GM12891 (cell line): ENCODE results near the gene LEMD1.

Source experiments
- POLR2A ChIP-seq: IDR thresholded peaks from 2 replicates; pipeline ENCODE4 v1.6.1; 2011; ENCODE audit warnings: low read depth, low read length, control low read depth
- POLR2AphosphoS5 ChIP-seq: IDR thresholded peaks from 2 replicates; pipeline ENCODE4 v1.6.1; 2011; ENCODE audit warnings: low read depth, low read length, control low read depth
- POU2F2 ChIP-seq: IDR thresholded peaks from 2 replicates; pipeline ENCODE4 v1.6.1; 2011; ENCODE audit warnings: low read depth, mild to moderate bottlenecking, control low read depth, low read length, moderate library complexity
- SPI1 ChIP-seq: IDR thresholded peaks from 2 replicates; pipeline ENCODE4 v1.6.1; 2011; ENCODE audit warnings: low read depth, low read length, control low read depth
- TAF1 ChIP-seq: IDR thresholded peaks from 2 replicates; pipeline ENCODE4 v1.6.1; 2011; ENCODE audit warnings: low read depth, low read length, control low read depth

GRCh38 chr1:205451759-205452164 lies 29.9 kb upstream of the LEMD1 start:
- TF ChIP-seq POLR2A (no peak), POLR2AphosphoS5 (no peak), TAF1 (no peak), SPI1 (no peak), POU2F2 (no peak)
